Fibroblast of mammary gland (primary cell): ENCODE results near the gene HDAC8.
A peak's percentile ranks its signal among the peaks of the same experiment; 100 is the strongest.
"Not testable (repeated sequence)": the region's sequence is repeated elsewhere in the genome, so short reads cannot be mapped to it uniquely, and the experiment has no call there.

Experiments used
- DNase-seq: peaks from one replicate; pipeline ENCODE4 v3.0.0-alpha.2; 2010; ENCODE audit warnings: low read depth
- H3K4me3 ChIP-seq: 2 replicates; pipeline ENCODE4 v1.5.1; 2011; ENCODE audit warnings: low read depth, mild to moderate bottlenecking, low read length, moderate library complexity; ENCODE audit not compliant: control insufficient read depth
- TF ChIP-seq, protein P1 (sequence below): conservative IDR thresholded peaks from 2 replicates; pipeline ENCODE4 v1.5.1; 2011; ENCODE audit warnings: low read depth, low read length, inconsistent platforms; ENCODE audit not compliant: control insufficient read depth, insufficient read depth

HDAC8 gene

DNA sequence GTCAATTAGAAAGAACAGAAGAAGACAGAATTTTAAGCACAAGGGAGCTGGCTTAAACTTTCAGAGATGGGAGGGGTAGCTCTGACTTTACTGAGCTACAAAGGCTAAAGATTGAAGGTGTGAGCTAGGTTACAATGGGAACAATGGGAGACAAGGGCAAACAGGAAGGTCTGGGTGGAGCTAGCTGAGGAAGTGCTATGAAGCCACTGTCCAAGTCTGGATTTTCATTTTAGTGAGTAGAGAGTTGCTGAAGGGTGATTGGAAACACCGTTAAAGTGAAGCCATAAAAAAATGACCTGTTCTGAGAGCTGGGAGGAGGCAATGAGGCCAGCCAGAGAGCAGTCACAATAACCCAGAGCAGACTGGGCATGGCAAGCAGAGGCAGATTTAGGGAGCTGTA lies 162.7 kb downstream of the HDAC8 start:
- DNase-seq: no peak
- TF ChIP-seq, protein P1, sequence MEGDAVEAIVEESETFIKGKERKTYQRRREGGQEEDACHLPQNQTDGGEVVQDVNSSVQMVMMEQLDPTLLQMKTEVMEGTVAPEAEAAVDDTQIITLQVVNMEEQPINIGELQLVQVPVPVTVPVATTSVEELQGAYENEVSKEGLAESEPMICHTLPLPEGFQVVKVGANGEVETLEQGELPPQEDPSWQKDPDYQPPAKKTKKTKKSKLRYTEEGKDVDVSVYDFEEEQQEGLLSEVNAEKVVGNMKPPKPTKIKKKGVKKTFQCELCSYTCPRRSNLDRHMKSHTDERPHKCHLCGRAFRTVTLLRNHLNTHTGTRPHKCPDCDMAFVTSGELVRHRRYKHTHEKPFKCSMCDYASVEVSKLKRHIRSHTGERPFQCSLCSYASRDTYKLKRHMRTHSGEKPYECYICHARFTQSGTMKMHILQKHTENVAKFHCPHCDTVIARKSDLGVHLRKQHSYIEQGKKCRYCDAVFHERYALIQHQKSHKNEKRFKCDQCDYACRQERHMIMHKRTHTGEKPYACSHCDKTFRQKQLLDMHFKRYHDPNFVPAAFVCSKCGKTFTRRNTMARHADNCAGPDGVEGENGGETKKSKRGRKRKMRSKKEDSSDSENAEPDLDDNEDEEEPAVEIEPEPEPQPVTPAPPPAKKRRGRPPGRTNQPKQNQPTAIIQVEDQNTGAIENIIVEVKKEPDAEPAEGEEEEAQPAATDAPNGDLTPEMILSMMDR: no peak
- H3K4me3 ChIP-seq: no peak overlapping the region

DNA sequence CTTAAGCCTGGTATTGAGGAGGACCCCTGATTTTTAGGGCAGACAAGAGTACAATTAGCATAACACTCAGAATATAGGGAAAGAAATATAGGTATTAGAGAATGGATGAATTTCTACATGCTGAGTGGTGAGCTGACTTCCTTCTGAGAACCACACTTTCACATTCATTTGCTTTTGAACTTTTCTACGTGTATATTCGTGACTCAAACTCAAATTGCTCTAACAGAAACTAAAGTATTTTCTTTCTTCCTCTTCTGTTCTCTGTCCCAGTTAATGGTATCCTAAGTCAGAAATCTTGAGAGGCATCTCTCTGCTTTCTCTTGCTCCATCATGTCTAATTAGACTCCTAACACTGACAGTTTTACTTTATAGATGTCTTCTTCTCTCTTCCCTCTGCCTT lies 163.8 kb downstream of the HDAC8 start:
- H3K4me3 ChIP-seq: no peak overlapping the region
- no peak for DNase-seq
- TF ChIP-seq, protein P1: no peak

DNA sequence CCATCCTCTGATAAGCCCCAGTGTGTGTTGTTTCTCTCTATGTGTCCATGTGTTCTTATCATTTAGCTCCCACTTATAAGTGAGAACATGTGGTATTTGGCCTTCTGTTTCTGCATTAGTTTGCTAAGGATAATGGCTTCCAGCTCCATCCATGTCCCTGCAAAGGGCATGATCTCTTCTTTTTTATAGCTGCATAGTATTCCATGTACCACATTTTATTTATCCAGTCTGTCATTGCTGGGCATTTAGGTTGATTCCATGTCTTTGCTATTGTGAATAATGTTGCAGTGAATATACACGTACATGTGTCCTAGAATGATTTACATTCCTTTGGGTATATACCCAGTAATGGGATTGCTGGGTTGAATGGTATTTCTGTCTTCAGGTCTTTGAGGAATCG lies 167.5 kb downstream of the HDAC8 start:
- DNase-seq, H3K4me3 ChIP-seq: not testable (repeated sequence)

DNA sequence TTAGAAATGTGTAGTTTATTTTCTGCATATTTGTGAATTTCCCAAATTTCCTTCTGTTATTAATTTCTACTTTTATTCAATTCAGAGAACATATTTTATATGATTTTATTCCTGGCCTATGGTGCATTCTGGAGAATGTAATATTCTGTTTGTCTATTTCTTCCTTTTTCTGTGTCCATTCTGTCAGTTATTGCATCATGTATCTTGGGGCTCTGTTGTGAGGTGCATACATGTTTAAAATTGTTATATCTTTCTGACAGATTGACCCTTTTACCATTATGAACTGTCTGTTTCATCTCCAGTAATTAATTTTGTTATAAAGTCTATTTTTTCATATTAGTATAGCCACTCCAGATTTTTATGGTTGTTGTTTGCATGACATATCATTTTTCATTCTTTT lies 170.0 kb downstream of the HDAC8 start:
- H3K4me3 ChIP-seq: no peak overlapping the region
- TF ChIP-seq, protein P1: no peak
- DNase-seq: no peak

DNA sequence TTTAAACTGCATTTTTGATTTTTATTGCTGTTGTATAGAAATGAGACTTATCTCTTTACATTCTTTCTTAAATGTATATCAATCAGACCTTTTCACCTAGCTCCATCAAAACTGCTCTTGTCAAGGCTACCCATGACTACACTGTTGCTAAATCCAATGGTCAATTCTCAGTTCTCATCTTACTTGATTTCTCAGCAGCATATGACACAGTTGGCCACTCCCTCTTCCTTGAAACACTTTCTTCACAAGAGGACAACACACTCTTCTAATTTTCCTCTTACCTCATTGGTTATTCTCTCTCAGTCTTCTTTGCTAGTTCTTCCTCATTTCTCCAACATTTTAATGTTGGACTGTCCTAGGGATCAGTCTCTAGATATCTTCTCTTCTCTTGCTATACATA lies 172.8 kb downstream of the HDAC8 start:
- TF ChIP-seq, protein P1: no peak
- no peak overlapping the region for H3K4me3 ChIP-seq
- DNase-seq: no peak

DNA sequence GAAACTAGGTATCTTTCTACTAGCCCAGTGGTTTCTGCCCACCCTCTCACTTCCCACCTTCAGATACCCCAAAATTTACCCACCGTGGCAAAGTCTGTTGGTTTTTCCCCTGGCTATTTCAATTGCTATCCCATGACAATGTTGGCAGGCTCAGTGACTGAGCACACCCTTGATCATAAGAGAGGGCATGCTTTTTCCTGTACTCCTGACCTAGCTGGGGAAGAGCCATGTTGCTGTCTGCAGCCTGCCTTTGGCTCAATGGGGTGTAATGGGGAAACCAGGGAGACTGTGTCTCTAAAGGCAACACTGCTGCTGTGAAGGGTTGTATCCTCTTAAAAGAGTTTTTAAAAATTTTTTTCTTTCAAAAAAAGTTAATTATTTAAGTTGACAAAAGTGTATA lies 176.5 kb downstream of the HDAC8 start:
- TF ChIP-seq, protein P1: no peak
- H3K4me3 ChIP-seq: no peak overlapping the region
- no peak for DNase-seq

DNA sequence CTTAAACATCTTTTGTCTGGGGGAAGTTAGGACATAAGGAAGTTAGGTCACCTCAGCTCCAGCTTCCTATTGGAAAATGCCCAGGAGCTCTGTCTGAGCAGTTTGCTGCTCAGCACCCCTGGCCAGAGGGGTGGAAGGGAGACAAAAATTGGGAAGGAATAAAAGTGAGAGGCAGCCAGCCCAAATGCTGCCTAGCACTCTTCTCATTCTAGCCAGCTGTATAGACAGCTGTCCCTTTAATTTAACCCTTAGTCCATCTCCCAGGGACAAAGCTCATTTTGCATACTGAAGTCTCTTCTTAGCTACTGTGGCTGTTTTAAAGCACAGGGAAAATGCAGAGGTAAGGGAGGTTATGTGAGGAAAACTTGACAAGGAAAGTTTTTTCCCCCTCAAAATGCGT lies 177.4 kb downstream of the HDAC8 start:
- TF ChIP-seq, protein P1: no peak
- DNase-seq: peak; percentile 25
- H3K4me3 ChIP-seq: no peak overlapping the region
